SW480 (cell line): ENCODE data around the gene PLCZ1.
"Not testable (repeated sequence)": the region's sequence is repeated elsewhere in the genome, so short reads cannot be mapped to it uniquely, and the experiment has no call there.

Experiments used
- DNase-seq: peaks from one replicate; pipeline ENCODE4 v3.0.0-alpha.2; 2016; ENCODE audit warnings: low spot score

PLCZ1 gene

DNA sequence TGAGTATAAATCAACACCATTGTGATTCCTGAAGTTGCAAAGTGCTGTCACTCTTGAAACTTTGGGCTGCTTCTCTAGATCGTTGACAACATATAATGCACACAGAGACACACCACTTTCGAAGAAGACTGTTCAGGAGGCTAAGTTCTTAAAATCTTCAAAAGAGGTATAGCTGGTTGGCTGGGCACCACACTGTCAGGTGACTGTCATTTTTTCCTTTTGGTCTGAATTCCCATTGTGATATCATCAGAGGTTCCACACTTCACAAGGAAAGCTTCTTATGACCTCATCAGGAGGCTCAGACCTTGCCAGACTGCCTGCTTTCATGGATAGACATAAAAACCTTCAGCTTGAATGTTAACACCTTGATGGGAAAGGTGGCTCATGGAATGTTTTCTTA is at the start of gene PLCZ1, which contains the start of gene CAPZA3:
Gene PLCZ1, minus strand, starts transcription at position 194 of the 400 bp plus-strand sequence. CDS start 641 bp downstream, outside the sequence.
Gene CAPZA3, plus strand, starts transcription at position 301 of the 400 bp plus-strand sequence. CDS start 150 bp downstream, outside the sequence.
- no peak for DNase-seq

- not testable (repeated sequence) for DNase-seq
Measured at GRCh38 chr12:18785465-18785864, 47.7 kb upstream of the PLCZ1 start.

GRCh38 chr12:18782827-18783226 is 45.0 kb upstream of the PLCZ1 start:
- DNase-seq, result no peak

GRCh38 chr12:18766479-18766878 is 28.7 kb upstream of the PLCZ1 start:
- DNase-seq, result not testable (repeated sequence)

- DNase-seq, result no peak
Measured at GRCh38 chr12:18755341-18755740, 17.5 kb upstream of the PLCZ1 start.

DNA sequence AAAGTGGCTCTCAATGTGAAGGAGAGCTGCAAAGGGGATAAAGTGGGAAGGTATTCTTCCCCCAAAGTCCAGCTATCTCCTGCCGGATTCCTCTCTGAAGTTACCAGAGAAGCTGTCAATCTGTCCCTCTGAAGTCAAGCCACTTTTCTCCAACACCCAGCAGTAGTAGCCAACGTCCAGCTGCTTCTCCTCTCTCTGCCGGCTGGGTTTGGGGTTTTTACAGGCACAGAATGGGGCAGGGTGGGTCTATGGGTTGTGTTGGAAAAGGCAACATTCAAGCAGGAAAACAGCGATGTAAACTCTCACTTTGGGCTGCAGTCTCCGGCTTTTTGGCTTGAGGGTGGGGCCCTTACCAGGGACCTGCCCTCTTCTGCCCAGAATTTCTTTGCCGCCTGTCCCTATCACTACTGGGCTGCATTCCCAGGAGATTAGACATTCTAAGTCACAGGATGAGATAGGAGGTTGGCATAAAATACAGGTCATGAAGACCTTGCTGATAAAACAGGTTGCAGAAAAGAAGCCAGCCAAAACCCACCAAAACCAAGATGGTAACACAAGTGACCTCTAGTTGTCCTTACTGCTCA is 16.4 kb upstream of the PLCZ1 start:
- no peak for DNase-seq

- no peak for DNase-seq
Measured at GRCh38 chr12:18753481-18754123, 15.8 kb upstream of the PLCZ1 start.

GRCh38 chr12:18752947-18753346 is 15.1 kb upstream of the PLCZ1 start:
- DNase-seq, result no peak

DNA sequence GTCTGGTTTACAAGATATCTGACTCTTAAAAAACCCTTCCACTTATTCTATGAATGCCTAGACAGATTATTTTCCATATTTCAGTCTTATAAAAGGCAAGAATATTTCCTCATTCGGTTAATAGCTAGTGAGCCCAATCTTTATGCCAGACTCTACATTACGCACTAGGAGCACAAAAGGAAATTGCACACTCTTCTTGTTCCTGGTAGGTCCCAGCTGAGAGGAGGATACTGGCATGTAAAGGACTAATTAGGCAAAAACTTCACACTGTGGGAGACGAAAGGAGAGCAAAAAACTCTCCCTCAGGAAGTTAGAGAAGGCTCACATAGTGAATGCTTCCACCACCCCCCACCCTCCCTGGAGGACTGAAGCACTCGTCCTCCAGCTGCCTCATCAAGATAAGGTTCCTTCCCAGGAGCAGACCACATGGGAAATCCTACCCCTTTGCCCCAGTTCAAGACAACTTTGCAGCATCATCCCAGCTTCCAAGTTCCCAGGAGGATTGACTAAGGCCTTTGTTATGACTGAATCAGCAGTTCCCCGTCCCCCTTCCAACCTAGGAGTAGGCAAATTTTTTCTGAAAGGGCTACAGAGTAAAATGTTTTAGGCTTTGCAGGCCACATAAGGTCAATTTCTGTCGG is 14.6 kb upstream of the PLCZ1 start:
- no peak for DNase-seq

DNA sequence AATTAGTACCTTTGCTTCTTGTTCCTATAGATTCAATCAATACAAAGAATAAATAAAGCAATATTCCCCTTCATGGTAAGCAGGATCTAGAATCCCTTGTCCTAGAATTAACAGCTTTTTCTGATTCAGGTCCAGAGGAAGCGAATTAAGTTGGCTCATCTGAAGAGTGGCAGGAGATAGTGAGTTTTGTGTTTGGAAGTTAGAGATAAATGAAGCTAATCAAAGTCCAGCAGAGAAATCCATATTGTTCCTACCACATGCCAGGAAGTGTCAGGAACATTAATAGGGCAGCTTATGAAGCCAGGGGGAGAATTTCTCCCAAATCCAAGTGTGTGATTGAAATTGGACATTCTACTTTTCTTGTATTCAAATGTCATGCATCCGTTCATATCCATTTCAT is 14.1 kb upstream of the PLCZ1 start:
- no peak for DNase-seq

- no peak for DNase-seq
Measured at GRCh38 chr12:18750085-18750484, 12.3 kb upstream of the PLCZ1 start.

- DNase-seq, result no peak
Measured at GRCh38 chr12:18749386-18749957, 11.7 kb upstream of the PLCZ1 start.

DNA sequence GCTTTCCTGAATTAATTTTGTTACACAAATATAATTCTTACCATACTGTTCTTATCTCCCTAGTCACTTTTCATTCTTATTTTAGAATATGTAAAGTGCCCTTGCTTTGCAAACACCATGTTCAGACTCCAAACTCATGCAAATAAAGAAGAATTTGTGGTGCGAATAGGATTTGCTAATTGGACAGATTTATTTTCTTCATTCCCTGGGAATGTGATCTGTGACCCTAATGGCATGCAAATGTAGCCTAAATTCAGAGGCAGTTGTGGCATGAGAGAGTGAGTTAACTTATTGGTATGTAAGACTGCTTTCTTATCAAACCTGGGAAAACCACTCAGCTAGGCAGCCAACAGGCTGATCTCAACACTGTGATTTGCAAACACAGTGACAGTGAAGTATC is 10.1 kb upstream of the PLCZ1 start:
- DNase-seq, result no peak

DNA sequence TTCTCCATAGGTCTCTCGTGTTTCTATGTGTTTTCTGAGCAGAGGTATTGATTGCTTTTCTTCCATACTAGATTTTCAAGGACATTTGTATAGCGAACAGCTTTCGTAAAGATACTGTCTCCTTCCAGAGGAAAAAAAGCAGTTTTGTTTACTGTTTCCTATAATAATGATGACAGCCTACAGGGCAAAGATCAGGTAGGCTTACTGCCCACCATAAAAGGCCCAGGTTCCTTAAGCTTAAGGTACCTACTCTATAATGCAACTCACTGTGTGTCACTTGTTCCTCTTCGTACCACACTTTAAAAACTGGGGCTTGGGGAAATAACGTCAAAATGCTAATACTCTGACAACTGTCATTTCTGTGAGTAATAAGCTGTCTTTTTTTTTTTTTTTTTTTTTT is 6.7 kb downstream of the PLCZ1 start:
- DNase-seq, result no peak

GRCh38 chr12:18723752-18724151 is 14.1 kb downstream of the PLCZ1 start:
- DNase-seq, result no peak

- DNase-seq, result no peak
Measured at GRCh38 chr12:18721452-18721851, 16.4 kb downstream of the PLCZ1 start.

- DNase-seq, result no peak
Measured at GRCh38 chr12:18720690-18721089, 17.1 kb downstream of the PLCZ1 start.

- DNase-seq, result no peak
Measured at GRCh38 chr12:18719922-18720510, 17.8 kb downstream of the PLCZ1 start.

DNA sequence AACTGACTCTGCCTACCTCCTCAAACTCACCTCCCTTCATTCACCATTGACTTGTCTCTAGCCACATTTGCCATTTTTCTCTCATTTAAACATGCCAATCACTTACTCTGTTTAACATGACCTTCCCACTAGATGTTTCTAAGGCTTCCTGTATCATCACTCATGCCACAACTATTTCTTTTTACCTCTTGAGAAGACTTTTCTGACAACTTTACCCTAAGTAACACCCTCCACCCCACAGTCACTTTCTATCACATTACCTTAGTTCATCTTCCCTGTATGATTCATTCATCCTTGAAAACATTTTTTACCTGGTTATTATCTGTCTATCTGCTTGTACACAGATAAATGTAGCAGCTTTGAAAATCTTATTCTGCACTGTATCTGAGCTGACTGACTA is 19.4 kb downstream of the PLCZ1 start:
- no peak for DNase-seq

DNA sequence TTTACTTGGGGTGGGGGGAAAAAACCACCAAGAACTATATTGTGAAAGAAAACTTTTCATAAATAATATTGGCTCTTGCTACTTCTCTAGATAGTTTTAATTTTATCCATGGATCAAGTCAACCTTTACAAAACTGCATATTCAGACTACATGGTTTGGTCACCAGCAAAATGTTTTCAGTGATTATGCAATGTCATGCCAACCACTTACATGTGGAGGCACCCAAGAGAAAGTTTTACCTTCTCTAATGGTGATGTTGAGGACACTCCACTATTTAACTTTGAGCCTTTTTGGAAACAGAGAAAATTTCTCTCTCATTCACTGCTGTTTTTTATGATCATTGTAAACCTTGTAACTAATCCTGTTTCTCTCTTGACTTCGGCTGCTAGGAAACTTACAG is 21.6 kb downstream of the PLCZ1 start:
- no peak for DNase-seq

- no peak for DNase-seq
Measured at GRCh38 chr12:18706798-18707197, 31.0 kb downstream of the PLCZ1 start.

DNA sequence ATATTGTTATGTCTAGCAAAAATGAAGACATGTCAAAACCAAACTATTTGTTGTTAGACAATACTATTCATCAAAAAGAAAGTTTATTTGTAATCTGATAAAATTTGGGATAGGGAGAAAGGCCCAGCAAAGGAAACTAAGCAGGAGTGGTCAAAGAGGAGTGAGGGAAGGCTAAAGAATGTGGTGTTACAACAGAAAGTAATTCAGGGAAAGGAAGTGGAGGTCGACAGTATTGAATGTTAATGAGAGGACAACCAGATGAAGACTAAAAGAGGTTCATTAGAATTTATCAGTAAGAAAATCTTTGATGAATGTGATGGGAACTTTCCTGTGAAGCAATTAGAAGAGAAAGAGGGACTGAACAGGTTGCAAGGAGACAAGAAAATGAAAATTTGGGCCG is 33.9 kb downstream of the PLCZ1 start:
- DNase-seq, result no peak

GRCh38 chr12:18703321-18703720 is 34.5 kb downstream of the PLCZ1 start:
- no peak for DNase-seq
